Smooth muscle cell (in vitro differentiated cells): ENCODE measurements around the gene ZNF766. TPM values are rescaled to one million over a fixed set of nuclear protein-coding genes. Genes with fewer than 3 reads are reported as not detected.
A peak's percentile ranks its signal among the peaks of the same experiment; 100 is the strongest.

Experiments
- DNase-seq: peaks from one replicate; lab custom pipeline; 2025; ENCODE audit not compliant: unreplicated experiment; lab: John Stamatoyannopoulos, UW
- H2AFZ ChIP-seq: fragments of 200-600 bp; sonication (generic); 2 replicates; pipeline ENCODE4 v1.6.0; 2016; ENCODE audit warnings: antibody characterized with exemption, low read depth, mild to moderate bottlenecking
- H3F3A ChIP-seq: fragments of 200-600 bp; sonication (generic); 2 replicates; pipeline ENCODE4 v1.6.0; 2017; ENCODE audit warnings: antibody characterized with exemption, low read depth
- H3K27ac ChIP-seq: fragments of 200-600 bp; sonication (generic); 2 replicates; pipeline ENCODE4 v1.5.1; 2016; ENCODE audit warnings: low read depth, mild to moderate bottlenecking
- H3K27me3 ChIP-seq: fragments of 200-600 bp; sonication (generic); 2 replicates; pipeline ENCODE4 v1.6.1; 2016; ENCODE audit warnings: low read depth, mild to moderate bottlenecking
- H3K36me3 ChIP-seq: fragments of 200-600 bp; sonication (generic); 2 replicates; pipeline ENCODE4 v1.5.1; 2016; ENCODE audit warnings: low read depth
- H3K4me1 ChIP-seq: fragments of 200-600 bp; sonication (generic); 2 replicates; pipeline ENCODE4 v1.5.1; 2016; ENCODE audit warnings: low read depth
- H3K4me2 ChIP-seq: fragments of 200-600 bp; sonication (generic); 2 replicates; pipeline ENCODE4 v1.6.0; 2016; ENCODE audit warnings: mild to moderate bottlenecking
- H3K4me3 ChIP-seq: fragments of 200-600 bp; sonication (generic); 2 replicates; pipeline ENCODE4 v1.5.1; 2016; ENCODE audit warnings: mild to moderate bottlenecking
- H3K79me2 ChIP-seq: fragments of 200-600 bp; sonication (generic); 2 replicates; pipeline ENCODE4 v1.6.0; 2016; ENCODE audit warnings: low read depth, mild to moderate bottlenecking
- H3K9ac ChIP-seq: fragments of 200-600 bp; sonication (generic); 2 replicates; pipeline ENCODE4 v1.6.0; 2016; ENCODE audit warnings: low read depth
- H3K9me3 ChIP-seq: fragments of 200-600 bp; sonication (generic); replicated peaks from 2 replicates; pipeline ENCODE4 v1.5.1; 2016; ENCODE audit warnings: low read depth
- H4K20me1 ChIP-seq: fragments of 200-600 bp; sonication (generic); 2 replicates; pipeline ENCODE4 v1.6.0; 2016; ENCODE audit warnings: low read depth
- CTCF ChIP-seq: fragments of 200-600 bp; sonication (generic); IDR thresholded peaks from 2 replicates; pipeline ENCODE4 v1.5.1; 2017; ENCODE audit warnings: borderline replicate concordance, mild to moderate bottlenecking, antibody characterized with exemption; ENCODE audit not compliant: insufficient read depth, poor library complexity, severe bottlenecking
- WGBS: methylation state at CpG from one replicate; pipeline ENCODE4 v1.1.7; 2016; ENCODE audit warnings: low lambda C conversion rate; 5-methylcytosine and 5-hydroxymethylcytosine counted together
- polyA plus RNA-seq: library from polyadenylated mRNA; unstranded; fragments of >200 nt; fragmentation: Nextera tagmentation; extraction: Ambion mirVana; gene quantifications from 2 replicates; pipeline ENCODE4 v1.2.1, GENCODE V29; 2016
- total RNA-seq: library from RNA; depleted of rRNA; stranded (reverse); fragments of >200 nt; gene quantifications from 2 replicates; pipeline ENCODE4 v1.2.3, GENCODE V29; 2014

ZNF766 gene
- total and polyA plus RNA-seq, 2 experiments from 2014 or later = 15.6 to 18.7 TPM

DNA sequence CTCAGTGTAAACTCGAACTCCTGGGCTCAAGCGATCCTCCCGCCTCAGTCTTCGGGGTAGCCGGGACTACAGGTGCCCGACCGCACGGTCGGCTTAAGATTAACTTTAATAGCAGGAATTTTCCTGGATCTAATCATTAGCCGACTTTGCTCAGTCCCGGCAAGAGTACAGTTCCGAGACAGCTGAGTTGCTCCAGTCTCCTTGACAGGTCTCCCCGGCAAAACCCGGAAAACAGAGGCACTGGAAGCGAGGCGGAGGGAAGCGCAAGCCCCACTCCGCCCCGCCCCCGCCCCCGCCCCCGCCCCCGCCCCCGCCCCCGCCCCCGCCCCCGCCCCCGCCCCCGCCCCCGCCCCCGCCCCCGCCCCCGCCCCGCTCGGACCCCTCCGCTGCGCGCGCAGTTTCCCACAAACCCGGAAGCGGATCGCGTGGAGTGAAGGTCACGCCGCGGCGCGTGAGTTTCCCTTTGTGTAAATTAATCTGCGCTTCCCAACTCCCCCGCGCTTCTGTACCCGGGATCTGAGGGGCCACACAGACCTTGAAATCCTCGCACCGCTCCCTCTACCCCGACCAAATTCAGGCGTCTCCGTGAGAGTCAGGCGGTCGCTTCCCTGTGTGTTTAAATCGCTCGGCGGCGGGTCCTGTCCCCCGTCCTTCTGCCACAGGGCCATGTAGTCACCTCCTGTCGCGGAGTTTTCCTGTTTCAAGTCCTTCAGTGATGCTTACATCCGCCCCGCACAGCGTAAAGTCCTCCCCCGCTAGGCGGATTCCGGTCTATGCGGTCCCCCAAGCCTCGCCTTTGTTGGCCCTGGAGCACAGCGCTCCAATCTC, 27.6 kb downstream of the ZNF766 start, which contains the start of gene ZNF480:
Gene ZNF480 (plus strand): TSS at position 397 of the 828 bp plus-strand sequence. CDS start 3,244 bp downstream, outside the sequence.
- WGBS = 3% methylated on average over 46 of the region's 75 CpGs
- no peaks in the 10 kb centered on the region for H3K9me3 ChIP-seq
- peak within 1 kb of the TSS; percentile 92 for H3K9ac ChIP-seq

GRCh38 chr19:52297601-52298364, 28.4 kb downstream of the ZNF766 start:
- Histone ChIP-seq H3K27ac (peak overlapping the region; percentile 89), H3K4me1 (no peaks in the 10 kb centered on the region), H3K79me2 (no peaks in the 10 kb centered on the region), H3K27me3 (no peaks in the 10 kb centered on the region), H3K4me2 (peak overlapping the region; percentile 97), H3K4me3 (peak overlapping the region; percentile 97), H4K20me1 (no peaks in the 10 kb centered on the region), H2AFZ (peak overlapping the region; percentile 99), H3F3A (peaks cover 6% of the 10 kb centered on the region), H3K36me3 (peaks cover 14% of the 10 kb centered on the region), H3K9ac (peak overlapping the region; percentile 92), H3K9me3 (no peaks in the 10 kb centered on the region)
- no peak for DNase-seq
- TF ChIP-seq CTCF = no peak
- 18% methylated on average over 18 of the region's 18 CpGs for WGBS

More for the DNA sequence above, 27.6 kb downstream of the ZNF766 start, which contains the start of gene ZNF480:
- peaks cover 9% of the 10 kb centered on the region for H3F3A ChIP-seq
- H3K36me3 ChIP-seq = peaks cover 11% of the 10 kb centered on the region
- no peaks in the 10 kb centered on the region for H3K79me2 ChIP-seq
- DNase-seq = peak; percentile 71
- peak within 1 kb of the TSS; percentile 99 for H2AFZ ChIP-seq
- no peaks in the 10 kb centered on the region for H3K27me3 ChIP-seq
- TF ChIP-seq CTCF = no peak
- H3K4me3 ChIP-seq = peak within 1 kb of the TSS; percentile 97
- no peaks in the 10 kb centered on the region for H4K20me1 ChIP-seq
- H3K27ac ChIP-seq = peak within 1 kb of the TSS; percentile 89
- H3K4me1 ChIP-seq = no peaks in the 10 kb centered on the region
- H3K4me2 ChIP-seq = peak within 1 kb of the TSS; percentile 97

- H3K79me2 ChIP-seq = no peaks in the 10 kb centered on the region
- H3F3A ChIP-seq = no peaks in the 10 kb centered on the region
- no peak overlapping the region for H3K4me2 ChIP-seq
- H3K27ac ChIP-seq = no peak overlapping the region
- no peak overlapping the region for H2AFZ ChIP-seq
- no peaks in the 10 kb centered on the region for H3K27me3 ChIP-seq
- H3K9ac ChIP-seq = no peak overlapping the region
- H3K36me3 ChIP-seq = peaks cover 53% of the 10 kb centered on the region
- H3K9me3 ChIP-seq = peaks cover 30% of the 10 kb centered on the region
- no peaks in the 10 kb centered on the region for H3K4me1 ChIP-seq
- H4K20me1 ChIP-seq = no peaks in the 10 kb centered on the region
- TF ChIP-seq CTCF = no peak
- DNase-seq = no peak
- WGBS = 95% methylated on average over 10 of the region's 10 CpGs
- H3K4me3 ChIP-seq = no peak overlapping the region
Observed at GRCh38 chr19:52307275-52307674, 37.9 kb downstream of the ZNF766 start.
